ENCODE results near the gene SYNPO.

Gene SYNPO

GRCh38 chr5:150642567-150642927, 2.1 kb downstream of the SYNPO start:
- peak; percentile 34 for DNase-seq (ENCODE audit: low spot score)

- DNase-seq (ENCODE audit: low spot score): no peak
Measured at GRCh38 chr5:150642991-150643710, 2.7 kb downstream of the SYNPO start.

GRCh38 chr5:150644058-150644457, 3.6 kb downstream of the SYNPO start:
- DNase-seq (ENCODE audit: low spot score): no peak

GRCh38 chr5:150644514-150644913, 4.1 kb downstream of the SYNPO start:
- DNase-seq (ENCODE audit: low spot score): no peak

- DNase-seq (ENCODE audit: low spot score): peak; percentile 54
Measured at GRCh38 chr5:150645070-150645700, 4.7 kb downstream of the SYNPO start.

GRCh38 chr5:150647275-150648251, 7.1 kb downstream of the SYNPO start:
- no peak for DNase-seq (ENCODE audit: low spot score)

GRCh38 chr5:150648294-150649107, 8.0 kb downstream of the SYNPO start:
- DNase-seq (ENCODE audit: low spot score): no peak

- DNase-seq (ENCODE audit: low spot score): no peak
Measured at GRCh38 chr5:150649108-150650020, 8.9 kb downstream of the SYNPO start.

- no peak for DNase-seq (ENCODE audit: low spot score)
Measured at GRCh38 chr5:150650021-150651006, 9.9 kb downstream of the SYNPO start.

GRCh38 chr5:150651382-150651781, 10.9 kb downstream of the SYNPO start:
- no peak for DNase-seq (ENCODE audit: low spot score)

GRCh38 chr5:150651924-150652671, 11.6 kb downstream of the SYNPO start:
- DNase-seq (ENCODE audit: low spot score): no peak

- no peak for DNase-seq (ENCODE audit: low spot score)
Measured at GRCh38 chr5:150653145-150653761, 12.8 kb downstream of the SYNPO start.

- DNase-seq (ENCODE audit: low spot score): no peak
Measured at GRCh38 chr5:150653762-150654556, 13.5 kb downstream of the SYNPO start.

GRCh38 chr5:150655221-150655620, 14.8 kb downstream of the SYNPO start:
- DNase-seq (ENCODE audit: low spot score): no peak

- peak; percentile 98 for DNase-seq (ENCODE audit: low spot score)
Measured at GRCh38 chr5:150656191-150657132, 16.0 kb downstream of the SYNPO start.

GRCh38 chr5:150658121-150658520, 17.7 kb downstream of the SYNPO start:
- DNase-seq (ENCODE audit: low spot score): no peak

Data from iPS-NIHi11 (cell line).